ENCODE data around the gene MATN1. TPM values are rescaled to one million over a fixed set of nuclear protein-coding genes. Genes with fewer than 3 reads are reported as not detected.

MATN1 gene
- total and polyA plus RNA-seq, 2 experiments from 2014 or later, result 0.32 TPM; not detected in 1

GRCh38 chr1:30725450-30726095 is 2.2 kb upstream of the MATN1 start:
- H3F3A ChIP-seq (ENCODE audit: insufficient read depth), result no peaks in the 10 kb centered on the region
- H2AFZ ChIP-seq, result no peak overlapping the region
- no peaks in the 10 kb centered on the region for H3K9me2 ChIP-seq (ENCODE audit: insufficient read depth)
- H3K9ac ChIP-seq, result no peak overlapping the region
- no peak overlapping the region for H3K27ac ChIP-seq
- H3K4me3 ChIP-seq, result no peak overlapping the region
- no peaks in the 10 kb centered on the region for H3K9me3 ChIP-seq (ENCODE audit: low read depth)
- WGBS, 2 experiments (ENCODE audit: low coverage in 1 of 2, low lambda C conversion rate in 2 of 2, missing lambda C conversion rate in 2 of 2), result 80 to 81% methylated on average over 16 to 17 of the region's 17 CpGs
- TF ChIP-seq EZH2phosphoT487 (IDR thresholded peaks at IDR 0.05; ENCODE audit: insufficient read depth, low read depth) (no peak), EZH2 (IDR thresholded peaks at IDR 0.05; ENCODE audit: insufficient read depth, poor library complexity, severe bottlenecking) (no peak)
- DNase-seq, result no peak
- in situ Hi-C loops (cut with MboI), result no loop called here
- H3K27me3 ChIP-seq (replicated peaks; ENCODE audit: insufficient read depth), result no peaks in the 10 kb centered on the region
- no peaks in the 10 kb centered on the region for H3K79me2 ChIP-seq (ENCODE audit: insufficient read depth)
- no peak overlapping the region for H3K4me2 ChIP-seq (ENCODE audit: unreplicated experiment)
- no peaks in the 10 kb centered on the region for H4K20me1 ChIP-seq (ENCODE audit: insufficient read depth)
- no peaks in the 10 kb centered on the region for H3K36me3 ChIP-seq (ENCODE audit: low read depth)
- no peaks in the 10 kb centered on the region for H3K4me1 ChIP-seq (ENCODE audit: insufficient read depth)

GRCh38 chr1:30724655-30725421 is 1.5 kb upstream of the MATN1 start:
- no peak for TF ChIP-seq EZH2 (IDR thresholded peaks at IDR 0.05; ENCODE audit: insufficient read depth, poor library complexity, severe bottlenecking)
- no peak for TF ChIP-seq EZH2phosphoT487 (IDR thresholded peaks at IDR 0.05; ENCODE audit: insufficient read depth, low read depth)
- H3K79me2 ChIP-seq (ENCODE audit: insufficient read depth), result no peaks in the 10 kb centered on the region
- H3K9me2 ChIP-seq (ENCODE audit: insufficient read depth), result no peaks in the 10 kb centered on the region
- H3K4me3 ChIP-seq, result no peak overlapping the region
- in situ Hi-C loops (cut with MboI), result loop anchor here (5.0 to 25.0 kb wide), 2 partner anchors 52 to 1488 kb away; partner anchors contain the start of genes MECR and PTPRU
- H4K20me1 ChIP-seq (ENCODE audit: insufficient read depth), result no peaks in the 10 kb centered on the region
- H3K27me3 ChIP-seq (replicated peaks; ENCODE audit: insufficient read depth), result no peaks in the 10 kb centered on the region
- no peak overlapping the region for H3K4me2 ChIP-seq (ENCODE audit: unreplicated experiment)
- 78 to 82% methylated on average over 5 of the region's 5 CpGs for whole genome bisulfite sequencing, 2 experiments (ENCODE audit: low coverage in 1 of 2, low lambda C conversion rate in 2 of 2, missing lambda C conversion rate in 2 of 2)
- no peaks in the 10 kb centered on the region for H3K36me3 ChIP-seq (ENCODE audit: low read depth)
- H3F3A ChIP-seq (ENCODE audit: insufficient read depth), result no peaks in the 10 kb centered on the region
- no peak overlapping the region for H3K9ac ChIP-seq
- H3K27ac ChIP-seq, result no peak overlapping the region
- DNase-seq, result no peak
- no peaks in the 10 kb centered on the region for H3K4me1 ChIP-seq (ENCODE audit: insufficient read depth)
- no peaks in the 10 kb centered on the region for H3K9me3 ChIP-seq (ENCODE audit: low read depth)
- no peak overlapping the region for H2AFZ ChIP-seq

- no peaks in the 10 kb centered on the region for H3K9me2 ChIP-seq (ENCODE audit: insufficient read depth)
- H3K9ac ChIP-seq, result no peak overlapping the region
- no peak for TF ChIP-seq EZH2phosphoT487 (IDR thresholded peaks at IDR 0.05; ENCODE audit: insufficient read depth, low read depth)
- TF ChIP-seq EZH2 (IDR thresholded peaks at IDR 0.05; ENCODE audit: insufficient read depth, poor library complexity, severe bottlenecking), result no peak
- H3K4me2 ChIP-seq (ENCODE audit: unreplicated experiment), result no peak overlapping the region
- H3K36me3 ChIP-seq (ENCODE audit: low read depth), result no peaks in the 10 kb centered on the region
- no peaks in the 10 kb centered on the region for H3F3A ChIP-seq (ENCODE audit: insufficient read depth)
- H2AFZ ChIP-seq, result no peak overlapping the region
- 91 to 97% methylated on average over 2 of the region's 2 CpGs for WGBS, 2 experiments (ENCODE audit: low coverage in 1 of 2, low lambda C conversion rate in 2 of 2, missing lambda C conversion rate in 2 of 2)
- in situ Hi-C loops (cut with MboI), result loop anchor here (5.0 to 25.0 kb wide), 2 partner anchors 53 to 1487 kb away; partner anchors contain the start of genes MECR and PTPRU
- no peaks in the 10 kb centered on the region for H3K79me2 ChIP-seq (ENCODE audit: insufficient read depth)
- no peaks in the 10 kb centered on the region for H3K4me1 ChIP-seq (ENCODE audit: insufficient read depth)
- H3K27ac ChIP-seq, result no peak overlapping the region
- H3K27me3 ChIP-seq (replicated peaks; ENCODE audit: insufficient read depth), result no peaks in the 10 kb centered on the region
- no peak for DNase-seq
- no peaks in the 10 kb centered on the region for H4K20me1 ChIP-seq (ENCODE audit: insufficient read depth)
- H3K9me3 ChIP-seq (ENCODE audit: low read depth), result no peaks in the 10 kb centered on the region
- no peak overlapping the region for H3K4me3 ChIP-seq
These were observed 790 bp upstream of the MATN1 start for GRCh38 chr1:30724175-30724574.

DNA sequence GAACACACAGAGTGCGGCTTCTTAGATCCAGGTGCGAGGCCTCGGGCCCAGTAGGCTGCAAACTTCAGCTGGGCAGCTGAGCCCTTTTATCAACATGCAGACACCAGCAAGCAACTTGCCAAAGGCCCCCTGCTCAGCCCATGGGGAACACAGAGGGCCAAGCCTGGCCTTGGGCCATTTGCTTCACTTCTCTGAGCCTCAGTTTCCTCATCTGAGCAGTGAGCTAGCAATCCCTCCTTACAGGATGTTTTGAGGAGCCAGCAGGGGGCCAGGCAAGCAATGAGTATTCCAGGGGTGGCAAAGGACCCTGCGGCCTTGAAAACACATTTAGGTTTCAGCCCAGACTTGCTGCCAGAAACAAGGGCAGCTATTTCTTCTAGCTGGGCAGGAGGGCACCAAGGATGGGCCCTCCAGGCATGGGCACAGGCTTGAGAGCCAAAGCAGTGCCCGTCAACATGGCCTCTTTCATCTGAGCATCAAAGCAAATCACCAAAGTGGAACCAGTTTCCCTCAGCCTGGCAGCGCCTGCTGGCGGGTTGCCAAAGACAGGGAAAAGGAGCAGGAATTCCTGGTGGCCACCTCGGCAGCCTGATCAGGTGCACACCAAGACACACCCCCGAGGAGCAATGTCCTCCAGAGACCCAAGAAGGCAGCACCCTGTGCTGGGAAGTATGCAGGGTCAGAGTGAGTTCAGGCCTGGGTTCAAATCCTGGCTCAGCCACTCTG is 1.4 kb downstream of the MATN1 start:
- no peak for TF ChIP-seq EZH2phosphoT487 (IDR thresholded peaks at IDR 0.05; ENCODE audit: insufficient read depth, low read depth)
- TF ChIP-seq EZH2 (IDR thresholded peaks at IDR 0.05; ENCODE audit: insufficient read depth, poor library complexity, severe bottlenecking), result no peak
- Histone ChIP-seq H3F3A (ENCODE audit: insufficient read depth) (no peaks in the 10 kb centered on the region), H2AFZ (no peak overlapping the region), H3K4me2 (ENCODE audit: unreplicated experiment) (no peak overlapping the region), H3K27ac (no peak overlapping the region), H3K4me3 (no peak overlapping the region), H3K36me3 (ENCODE audit: low read depth) (no peaks in the 10 kb centered on the region), H3K79me2 (ENCODE audit: insufficient read depth) (no peaks in the 10 kb centered on the region), H4K20me1 (ENCODE audit: insufficient read depth) (no peaks in the 10 kb centered on the region), H3K27me3 (replicated peaks; ENCODE audit: insufficient read depth) (no peaks in the 10 kb centered on the region), H3K9me3 (ENCODE audit: low read depth) (no peaks in the 10 kb centered on the region), H3K9ac (no peak overlapping the region), H3K4me1 (ENCODE audit: insufficient read depth) (no peaks in the 10 kb centered on the region), H3K9me2 (ENCODE audit: insufficient read depth) (no peaks in the 10 kb centered on the region)
- WGBS, 2 experiments (ENCODE audit: low coverage in 1 of 2, low lambda C conversion rate in 2 of 2, missing lambda C conversion rate in 2 of 2), result 64 to 69% methylated on average over 9 of the region's 9 CpGs
- in situ Hi-C loops (cut with MboI), result loop anchor here (5.0 to 25.0 kb wide), 2 partner anchors 55 to 1485 kb away; partner anchors contain the start of genes MECR and PTPRU
- DNase-seq, result no peak
